Measurements from ENCODE around the gene PDK3. TPM values are rescaled to one million over a fixed set of nuclear protein-coding genes. Genes with fewer than 3 reads are reported as not detected.

PDK3 gene
- total RNA-seq, 1 experiment from 2014 or later: 47.3 TPM

DNA sequence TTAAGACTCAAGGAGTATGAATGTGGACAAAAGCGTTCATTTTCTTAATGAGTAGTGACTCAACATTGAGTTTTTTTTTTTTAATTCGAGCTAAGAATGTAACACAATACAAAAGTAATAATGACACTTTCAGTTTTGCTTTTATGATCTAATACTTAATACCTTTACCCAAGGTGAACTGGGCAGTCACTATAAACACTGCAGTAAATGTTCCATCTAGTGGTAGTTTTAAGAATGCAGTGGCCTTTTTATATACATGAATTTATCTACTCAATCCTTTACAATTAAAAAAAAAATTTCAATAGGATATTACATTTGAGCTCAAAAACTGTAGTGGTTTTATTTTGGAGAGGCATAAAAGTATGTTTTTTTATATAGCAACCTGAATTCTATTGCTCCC lies 33.9 kb downstream of the PDK3 start:
- no peaks in the 10 kb centered on the region for H3K9me3 ChIP-seq (ENCODE audit: control insufficient read depth, low read depth, low read length)
- H3T11ph ChIP-seq (ENCODE audit: low read length): no peak overlapping the region
- no peak overlapping the region for H3K4me2 ChIP-seq (ENCODE audit: insufficient read depth, insufficient read length, low read length)
- no peak overlapping the region for H3K27ac ChIP-seq (ENCODE audit: insufficient read length, low read depth, low read length)
- H4K8ac ChIP-seq (replicated peaks; ENCODE audit: insufficient read length, low read depth, low read length): no peak overlapping the region
- H2AFZ ChIP-seq (ENCODE audit: low read length): no peak overlapping the region
- H3K23me2 ChIP-seq (ENCODE audit: insufficient read length, low read depth, low read length, poor library complexity, severe bottlenecking): no peaks in the 10 kb centered on the region
- H3K4me1 ChIP-seq (ENCODE audit: insufficient read depth, low read length): peaks cover 6% of the 10 kb centered on the region
- H3K23ac ChIP-seq (ENCODE audit: insufficient read length, low read depth, low read length): no peak overlapping the region
- H2BK12ac ChIP-seq (ENCODE audit: insufficient read length, low read depth, low read length): no peak overlapping the region
- no peak overlapping the region for H2BK5ac ChIP-seq (ENCODE audit: insufficient read length, low read length)
- H2BK15ac ChIP-seq (ENCODE audit: low read depth, low read length): no peak overlapping the region
- H3K36me3 Mint-ChIP-seq (ENCODE audit: insufficient read depth in 1 of 3, low read depth in 3 of 3): peaks cover 12 to 42% (median 37%) of the 10 kb centered on the region in 3 experiments; a peak in 6 of 7 replicates
- no peaks in the 10 kb centered on the region for H3K9me3 Mint-ChIP-seq
- H4K5ac ChIP-seq (ENCODE audit: insufficient read length, low read depth, low read length): no peak overlapping the region
- H3K4ac ChIP-seq (ENCODE audit: low read depth, low read length): no peak overlapping the region
- DNase-seq: no peak
- H3K79me1 ChIP-seq (ENCODE audit: insufficient read depth, low read depth, low read length, poor library complexity, severe bottlenecking): no peaks in the 10 kb centered on the region
- H3K27me3 Mint-ChIP-seq (ENCODE audit: low read depth): no peaks in the 10 kb centered on the region
- H3K27me3 ChIP-seq (ENCODE audit: insufficient read depth, low read length): no peaks in the 10 kb centered on the region
- no peaks in the 10 kb centered on the region for H4K20me1 ChIP-seq (ENCODE audit: control insufficient read depth, insufficient read depth, insufficient read length)
- no peak overlapping the region for H2BK120ac ChIP-seq (ENCODE audit: low read depth, low read length, poor library complexity, severe bottlenecking)
- H2BK20ac ChIP-seq (ENCODE audit: low read depth, low read length, poor library complexity, severe bottlenecking): no peak overlapping the region
- TF ChIP-seq, protein P1, sequence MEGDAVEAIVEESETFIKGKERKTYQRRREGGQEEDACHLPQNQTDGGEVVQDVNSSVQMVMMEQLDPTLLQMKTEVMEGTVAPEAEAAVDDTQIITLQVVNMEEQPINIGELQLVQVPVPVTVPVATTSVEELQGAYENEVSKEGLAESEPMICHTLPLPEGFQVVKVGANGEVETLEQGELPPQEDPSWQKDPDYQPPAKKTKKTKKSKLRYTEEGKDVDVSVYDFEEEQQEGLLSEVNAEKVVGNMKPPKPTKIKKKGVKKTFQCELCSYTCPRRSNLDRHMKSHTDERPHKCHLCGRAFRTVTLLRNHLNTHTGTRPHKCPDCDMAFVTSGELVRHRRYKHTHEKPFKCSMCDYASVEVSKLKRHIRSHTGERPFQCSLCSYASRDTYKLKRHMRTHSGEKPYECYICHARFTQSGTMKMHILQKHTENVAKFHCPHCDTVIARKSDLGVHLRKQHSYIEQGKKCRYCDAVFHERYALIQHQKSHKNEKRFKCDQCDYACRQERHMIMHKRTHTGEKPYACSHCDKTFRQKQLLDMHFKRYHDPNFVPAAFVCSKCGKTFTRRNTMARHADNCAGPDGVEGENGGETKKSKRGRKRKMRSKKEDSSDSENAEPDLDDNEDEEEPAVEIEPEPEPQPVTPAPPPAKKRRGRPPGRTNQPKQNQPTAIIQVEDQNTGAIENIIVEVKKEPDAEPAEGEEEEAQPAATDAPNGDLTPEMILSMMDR (conservative IDR thresholded peaks at IDR 0.05): peak; percentile 74
- H3K9ac ChIP-seq (ENCODE audit: extremely low read depth, insufficient read length, low read length): no peak overlapping the region
- H3K56ac ChIP-seq (ENCODE audit: insufficient read length, low read depth, low read length): no peak overlapping the region
- no peak overlapping the region for H3K18ac ChIP-seq (ENCODE audit: insufficient read length, low read depth, low read length)
- H2AK5ac ChIP-seq (ENCODE audit: insufficient read length, low read length): no peak overlapping the region
- H3K4me1 Mint-ChIP-seq: peaks cover 30 to 33% of the 10 kb centered on the region in 2 experiments
- no CpG with 5 or more reads among the region's 2 CpGs for WGBS (ENCODE audit: extremely low coverage, insufficient read length, low lambda C conversion rate)
- H3K4me3 Mint-ChIP-seq: no peak overlapping the region
- H4K91ac ChIP-seq (ENCODE audit: insufficient read length, low read depth, low read length): no peak overlapping the region
- H3K79me2 ChIP-seq (ENCODE audit: insufficient read depth, low read length): no peaks in the 10 kb centered on the region
- H3K27ac Mint-ChIP-seq: no peak overlapping the region
- H3K14ac ChIP-seq (ENCODE audit: insufficient read depth, low read length): no peak overlapping the region

Data from H9 (cell line).